CD14-positive monocyte (primary cell): Measurements from ENCODE around the gene SPATA20. TPM values are rescaled to one million over a fixed set of nuclear protein-coding genes. Genes with fewer than 3 reads are reported as not detected.

Source experiments
- DNase-seq, 3 donors: peaks; one replicate each; pipeline ENCODE4 v3.0.0-alpha.2; 2011 to 2022
- H2AFZ ChIP-seq: 2 replicates; pipeline ENCODE4 v1.6.0; 2012; ENCODE audit warnings: mild to moderate bottlenecking, low read depth, low read length, inconsistent platforms; ENCODE audit not compliant: insufficient read depth, poor library complexity, severe bottlenecking
- H3K27ac ChIP-seq, 2 donors: 1 replicate in 1 of 2; 2 replicates in 1 of 2; pipeline ENCODE4 v1.5.1; 2012 to 2013; ENCODE audit warnings: low read length in 2 of 2, control low read depth in 1 of 2, inconsistent platforms in 1 of 2, low read depth in 1 of 2, mild to moderate bottlenecking in 1 of 2
- H3K27me3 ChIP-seq, 2 donors: one replicate each; pipeline versions ENCODE4 v1.6.0 to v1.6.1; 2011 to 2013; ENCODE audit warnings: low read length in 2 of 2; ENCODE audit not compliant: control insufficient read depth in 2 of 2, insufficient read depth in 2 of 2
- H3K36me3 ChIP-seq, 2 donors: replicated peaks in 1 of 2; 1 replicate in 1 of 2; 2 replicates in 1 of 2; pipeline versions ENCODE4 v1.5.1 to v1.6.1; 2012 to 2013; ENCODE audit warnings: low read length in 2 of 2, control low read depth in 1 of 2, inconsistent platforms in 1 of 2, mild to moderate bottlenecking in 1 of 2; ENCODE audit not compliant: insufficient read depth in 2 of 2, control insufficient read depth in 1 of 2
- H3K4me1 ChIP-seq, 2 donors: 1 replicate in 1 of 2; 2 replicates in 1 of 2; pipeline versions ENCODE4 v1.5.1 to v1.6.1; 2012 to 2013; ENCODE audit warnings: low read length in 2 of 2, control low read depth in 1 of 2, inconsistent platforms in 1 of 2, mild to moderate bottlenecking in 1 of 2, moderate library complexity in 1 of 2; ENCODE audit not compliant: insufficient read depth in 2 of 2, control insufficient read depth in 1 of 2
- H3K4me2 ChIP-seq: replicated peaks from 2 replicates; pipeline ENCODE3; 2012; ENCODE audit warnings: low read length, moderate library complexity, mild to moderate bottlenecking; ENCODE audit not compliant: poor library complexity, severe bottlenecking; ENCODE audit errors: extremely low read depth
- H3K4me3 ChIP-seq, 3 experiments: fragments of 200-600 bp in 1 of 3; sonication (generic) in 1 of 3; replicated peaks in 1 of 3; 1 replicate in 2 of 3; 2 replicates in 1 of 3; pipeline ENCODE4 v1.5.1; 2011 to 2013; ENCODE audit warnings: low read length in 3 of 3, mild to moderate bottlenecking in 3 of 3, control low read depth in 2 of 3, low read depth in 2 of 3, inconsistent platforms in 1 of 3, moderate library complexity in 1 of 3
- H3K79me2 ChIP-seq: 2 replicates; pipeline ENCODE4 v1.6.0; 2012; ENCODE audit warnings: mild to moderate bottlenecking, control low read depth, inconsistent platforms, low read length, moderate library complexity; ENCODE audit not compliant: insufficient read depth
- H3K9ac ChIP-seq: 2 replicates; pipeline ENCODE4 v1.6.0; 2017; ENCODE audit warnings: low read length, mild to moderate bottlenecking; ENCODE audit not compliant: insufficient read depth, poor library complexity, severe bottlenecking
- H3K9me3 ChIP-seq, 2 donors: replicated peaks in 1 of 2; 1 replicate in 1 of 2; 2 replicates in 1 of 2; pipeline versions ENCODE4 v1.5.1 to v1.6.1; 2012 to 2013; ENCODE audit warnings: low read length in 2 of 2, control low read depth in 1 of 2; ENCODE audit not compliant: control insufficient read depth in 1 of 2, insufficient read depth in 1 of 2
- H4K20me1 ChIP-seq: 2 replicates; pipeline ENCODE4 v1.6.0; 2012; ENCODE audit warnings: mild to moderate bottlenecking, low read length, control low read depth, moderate library complexity; ENCODE audit not compliant: insufficient read depth
- H3K27ac Mint-ChIP-seq, 7 donors: one replicate each; pipeline ENCODE4 v1.8.0; 2020; ENCODE audit warnings: mild to moderate bottlenecking in 7 of 7, mixed read lengths in 7 of 7, moderate library complexity in 6 of 7, inconsistent platforms in 2 of 7
- H3K27me3 Mint-ChIP-seq, 3 donors: one replicate each; pipeline ENCODE4 v1.8.0; 2021 to 2022; ENCODE audit warnings: low read depth in 3 of 3, mild to moderate bottlenecking in 3 of 3, mixed read lengths in 3 of 3, moderate library complexity in 3 of 3, inconsistent platforms in 1 of 3
- H3K36me3 Mint-ChIP-seq, 2 donors: one replicate each; pipeline ENCODE4 v1.8.0; 2020; ENCODE audit warnings: mixed read lengths in 2 of 2, inconsistent platforms in 1 of 2, mild to moderate bottlenecking in 1 of 2
- H3K4me1 Mint-ChIP-seq: one replicate; pipeline ENCODE4 v1.8.0; 2020; ENCODE audit warnings: mild to moderate bottlenecking, mixed read lengths
- H3K4me3 Mint-ChIP-seq, 2 donors: one replicate each; pipeline ENCODE4 v1.8.0; 2020; ENCODE audit warnings: mild to moderate bottlenecking in 2 of 2, mixed read lengths in 2 of 2, moderate library complexity in 1 of 2
- H3K9me3 Mint-ChIP-seq, 7 donors: one replicate each; pipeline ENCODE4 v1.8.0; 2020 to 2022; ENCODE audit warnings: mixed read lengths in 7 of 7, mild to moderate bottlenecking in 6 of 7, moderate library complexity in 6 of 7, inconsistent platforms in 2 of 7
- WGBS: methylation state at CpG from one replicate; pipeline ENCODE4 v1.1.5; 2013; ENCODE audit warnings: missing lambda C conversion rate; ENCODE audit not compliant: insufficient coverage; 5-methylcytosine and 5-hydroxymethylcytosine counted together
- intact Hi-C, 2 donors: fragments of 100-400 bp; cut with micrococcal nuclease; formaldehyde crosslinking; loops; one replicate each; pipeline versions ENCODE4 v1.15.0 to v1.15.1; 2023
- polyA plus RNA-seq, 3 donors: library from polyadenylated mRNA; depleted of rRNA in 1 of 3; unstranded in 2 of 3; stranded (reverse) in 1 of 3; fragments of 300-500 nt in 2 of 3; fragments of >200 nt in 1 of 3; fragmentation: Illumina TruSeq in 2 of 3; gene quantifications; 1 replicate in 2 of 3; 2 replicates in 1 of 3; pipeline ENCODE4 v1.2.3, GENCODE V29; 2012 to 2021
- TF ChIP-seq, protein P1 (sequence below): fragments of 200-600 bp; IDR thresholded peaks from one replicate; pipeline ENCODE4 v1.8.0; 2022; ENCODE audit warnings: antibody characterized with exemption, mild to moderate bottlenecking

Gene SPATA20
- polyA plus RNA-seq, 3 donors = 9.3 to 37.8 (median 12.2) TPM

DNA sequence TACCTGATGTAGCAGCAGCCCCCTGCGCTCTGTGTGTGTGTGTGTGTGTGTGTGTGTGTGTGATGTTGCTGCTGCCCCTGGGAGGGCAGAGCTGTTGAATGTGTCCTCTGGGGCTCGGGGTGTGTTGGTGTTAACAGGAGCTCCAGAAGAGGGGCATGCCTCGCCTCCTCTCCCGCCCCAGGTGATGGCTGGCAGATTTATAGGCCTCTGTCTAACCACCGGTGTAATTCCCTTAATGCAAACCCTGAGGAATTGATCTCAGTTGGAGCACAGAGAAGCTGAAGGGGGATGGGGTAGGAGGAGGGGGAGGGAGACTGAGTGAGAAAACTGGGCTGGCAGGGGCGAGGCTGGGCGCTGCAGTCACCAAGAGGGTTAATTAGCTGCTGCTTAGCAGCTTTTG, 23.6 kb downstream of the SPATA20 start:
- Histone ChIP-seq H3K9ac (no peak overlapping the region), H2AFZ (no peak overlapping the region), H3K36me3 (no peaks in the 10 kb centered on the region), H3K9me3 (no peaks in the 10 kb centered on the region), H3K27me3 (peaks cover 10 to 20% of the 10 kb centered on the region in 2 donors), H3K79me2 (no peaks in the 10 kb centered on the region), H3K4me1 (no peaks in the 10 kb centered on the region), H4K20me1 (no peaks in the 10 kb centered on the region), H3K27ac (no peak overlapping the region), H3K4me2 (no peak overlapping the region), H3K4me3 (no peak overlapping the region)
- H3K27me3 Mint-ChIP-seq = peaks cover 23 to 35% (median 32%) of the 10 kb centered on the region in 3 donors
- no peak overlapping the region for H3K27ac Mint-ChIP-seq
- no peaks in the 10 kb centered on the region for H3K36me3 Mint-ChIP-seq
- H3K4me3 Mint-ChIP-seq = no peak overlapping the region
- WGBS = 81% methylated on average over 5 of the region's 7 CpGs
- no peak for DNase-seq
- TF ChIP-seq, protein P1, sequence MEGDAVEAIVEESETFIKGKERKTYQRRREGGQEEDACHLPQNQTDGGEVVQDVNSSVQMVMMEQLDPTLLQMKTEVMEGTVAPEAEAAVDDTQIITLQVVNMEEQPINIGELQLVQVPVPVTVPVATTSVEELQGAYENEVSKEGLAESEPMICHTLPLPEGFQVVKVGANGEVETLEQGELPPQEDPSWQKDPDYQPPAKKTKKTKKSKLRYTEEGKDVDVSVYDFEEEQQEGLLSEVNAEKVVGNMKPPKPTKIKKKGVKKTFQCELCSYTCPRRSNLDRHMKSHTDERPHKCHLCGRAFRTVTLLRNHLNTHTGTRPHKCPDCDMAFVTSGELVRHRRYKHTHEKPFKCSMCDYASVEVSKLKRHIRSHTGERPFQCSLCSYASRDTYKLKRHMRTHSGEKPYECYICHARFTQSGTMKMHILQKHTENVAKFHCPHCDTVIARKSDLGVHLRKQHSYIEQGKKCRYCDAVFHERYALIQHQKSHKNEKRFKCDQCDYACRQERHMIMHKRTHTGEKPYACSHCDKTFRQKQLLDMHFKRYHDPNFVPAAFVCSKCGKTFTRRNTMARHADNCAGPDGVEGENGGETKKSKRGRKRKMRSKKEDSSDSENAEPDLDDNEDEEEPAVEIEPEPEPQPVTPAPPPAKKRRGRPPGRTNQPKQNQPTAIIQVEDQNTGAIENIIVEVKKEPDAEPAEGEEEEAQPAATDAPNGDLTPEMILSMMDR = no peak
- intact Hi-C loops = no loop called here
- H3K9me3 Mint-ChIP-seq = peaks cover 0 to 2% (median 0%) of the 10 kb centered on the region in 7 donors
- H3K4me1 Mint-ChIP-seq = peaks cover 5% of the 10 kb centered on the region

DNA sequence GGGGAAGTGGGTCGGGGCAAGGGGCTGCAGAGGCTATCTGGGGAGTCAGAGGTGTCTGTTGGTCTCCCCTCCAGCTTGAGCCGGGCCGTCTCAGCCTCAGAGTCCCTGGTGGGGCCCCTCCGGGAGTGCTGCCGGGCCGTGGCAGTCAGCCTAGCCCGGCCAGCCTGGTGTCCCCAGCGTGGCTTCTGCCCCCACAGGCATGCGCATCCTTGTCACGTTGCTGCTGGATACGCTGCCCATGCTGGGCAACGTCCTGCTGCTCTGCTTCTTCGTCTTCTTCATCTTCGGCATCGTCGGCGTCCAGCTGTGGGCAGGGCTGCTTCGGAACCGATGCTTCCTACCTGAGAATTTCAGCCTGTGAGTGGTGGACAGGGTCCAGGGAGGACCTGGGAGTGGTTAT, 24.7 kb downstream of the SPATA20 start:
- Mint-ChIP-seq H3K27me3 (peaks cover 13 to 25% (median 24%) of the 10 kb centered on the region in 3 donors), H3K36me3 (no peaks in the 10 kb centered on the region), H3K27ac (no peak overlapping the region), H3K9me3 (no peaks in the 10 kb centered on the region), H3K4me3 (no peak overlapping the region), H3K4me1 (peaks cover 2% of the 10 kb centered on the region)
- no peak overlapping the region for H3K4me2 ChIP-seq
- no peaks in the 10 kb centered on the region for H3K36me3 ChIP-seq
- TF ChIP-seq, protein P1 = no peak
- no peaks in the 10 kb centered on the region for H3K9me3 ChIP-seq
- H2AFZ ChIP-seq = no peak overlapping the region
- no peak overlapping the region for H3K9ac ChIP-seq
- no peaks in the 10 kb centered on the region for H3K4me1 ChIP-seq
- peaks cover 0 to 9% of the 10 kb centered on the region in 2 donors for H3K27me3 ChIP-seq
- H4K20me1 ChIP-seq = no peaks in the 10 kb centered on the region
- no peak for DNase-seq
- intact Hi-C loops = no loop called here
- no peak overlapping the region for H3K4me3 ChIP-seq
- no peak overlapping the region for H3K27ac ChIP-seq
- WGBS = 88% methylated on average over 19 of the region's 19 CpGs
- no peaks in the 10 kb centered on the region for H3K79me2 ChIP-seq
